Measurements from ENCODE around the gene AMELX. TPM values are rescaled to one million over a fixed set of nuclear protein-coding genes. Genes with fewer than 3 reads are reported as not detected.

The AMELX gene
- total and polyA plus RNA-seq, 12 donors, result not detected

- Histone ChIP-seq H3K27me3 (no peaks in the 10 kb centered on the region), H3K9me3 (replicated peaks in 1 of 3) (no peaks in the 10 kb centered on the region), H3K4me3 (no peak overlapping the region), H3K4me1 (replicated peaks in 1 of 2) (no peaks in the 10 kb centered on the region), H3K27ac (no peak overlapping the region), H3K36me3 (replicated peaks in 1 of 2) (no peaks in the 10 kb centered on the region)
- WGBS, 4 donors, result 71 to 82% (median 78%) methylated on average over 3 of the region's 3 CpGs
- TF ChIP-seq, protein P1, sequence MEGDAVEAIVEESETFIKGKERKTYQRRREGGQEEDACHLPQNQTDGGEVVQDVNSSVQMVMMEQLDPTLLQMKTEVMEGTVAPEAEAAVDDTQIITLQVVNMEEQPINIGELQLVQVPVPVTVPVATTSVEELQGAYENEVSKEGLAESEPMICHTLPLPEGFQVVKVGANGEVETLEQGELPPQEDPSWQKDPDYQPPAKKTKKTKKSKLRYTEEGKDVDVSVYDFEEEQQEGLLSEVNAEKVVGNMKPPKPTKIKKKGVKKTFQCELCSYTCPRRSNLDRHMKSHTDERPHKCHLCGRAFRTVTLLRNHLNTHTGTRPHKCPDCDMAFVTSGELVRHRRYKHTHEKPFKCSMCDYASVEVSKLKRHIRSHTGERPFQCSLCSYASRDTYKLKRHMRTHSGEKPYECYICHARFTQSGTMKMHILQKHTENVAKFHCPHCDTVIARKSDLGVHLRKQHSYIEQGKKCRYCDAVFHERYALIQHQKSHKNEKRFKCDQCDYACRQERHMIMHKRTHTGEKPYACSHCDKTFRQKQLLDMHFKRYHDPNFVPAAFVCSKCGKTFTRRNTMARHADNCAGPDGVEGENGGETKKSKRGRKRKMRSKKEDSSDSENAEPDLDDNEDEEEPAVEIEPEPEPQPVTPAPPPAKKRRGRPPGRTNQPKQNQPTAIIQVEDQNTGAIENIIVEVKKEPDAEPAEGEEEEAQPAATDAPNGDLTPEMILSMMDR (IDR thresholded peaks at IDR 0.05), result no peak
- no peak for TF ChIP-seq POLR2A (IDR thresholded peaks at IDR 0.05)
- intact Hi-C loops (cut with DNase I), result no loop called here
- no peak for DNase-seq
These were observed 23.2 kb upstream of the AMELX start for GRCh38 chrX:11269996-11270395.

DNA sequence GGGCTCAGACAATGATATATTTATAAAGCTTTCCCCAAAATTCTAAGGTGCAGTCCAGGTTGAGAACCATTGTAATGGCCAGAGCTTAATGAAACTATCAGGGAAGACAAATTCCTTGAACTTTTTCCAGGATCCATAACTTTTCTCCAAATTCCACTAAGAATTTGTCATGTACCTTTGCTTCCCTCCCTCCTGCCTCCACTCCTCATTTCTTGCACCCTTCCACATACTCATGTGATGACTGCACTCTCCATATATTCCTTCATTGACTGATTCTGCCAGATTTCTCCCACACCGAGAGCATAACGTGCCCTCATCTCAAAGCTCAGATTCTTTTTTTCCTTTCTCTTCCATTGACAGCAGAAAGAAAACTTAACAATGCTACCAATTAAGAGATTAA is 20.9 kb upstream of the AMELX start:
- intact Hi-C loops (cut with DNase I), result no loop called here
- no peak for TF ChIP-seq POLR2A (IDR thresholded peaks at IDR 0.05)
- TF ChIP-seq, protein P1 (IDR thresholded peaks at IDR 0.05), result no peak
- no peaks in the 10 kb centered on the region for H3K9me3 ChIP-seq (replicated peaks in 1 of 3)
- H3K4me3 ChIP-seq, result no peak overlapping the region
- 71 to 84% (median 79%) methylated on average over 2 of the region's 2 CpGs for WGBS, 4 donors
- H3K27ac ChIP-seq, result no peak overlapping the region
- no peaks in the 10 kb centered on the region for H3K4me1 ChIP-seq (replicated peaks in 1 of 2)
- DNase-seq, result no peak
- no peaks in the 10 kb centered on the region for H3K36me3 ChIP-seq (replicated peaks in 1 of 2)
- H3K27me3 ChIP-seq, result no peaks in the 10 kb centered on the region

GRCh38 chrX:11272863-11273262 is 20.4 kb upstream of the AMELX start:
- Histone ChIP-seq H3K27me3 (no peaks in the 10 kb centered on the region), H3K27ac (no peak overlapping the region), H3K9me3 (replicated peaks in 1 of 3) (no peaks in the 10 kb centered on the region), H3K4me1 (replicated peaks in 1 of 2) (no peaks in the 10 kb centered on the region), H3K4me3 (no peak overlapping the region), H3K36me3 (replicated peaks in 1 of 2) (no peaks in the 10 kb centered on the region)
- TF ChIP-seq, protein P1 (IDR thresholded peaks at IDR 0.05), result no peak
- no peak for TF ChIP-seq POLR2A (IDR thresholded peaks at IDR 0.05)
- intact Hi-C loops (cut with DNase I), result no loop called here
- 66 to 83% (median 78%) methylated on average over 5 of the region's 5 CpGs for WGBS, 4 donors
- no peak for DNase-seq

GRCh38 chrX:11273544-11273943 is 19.7 kb upstream of the AMELX start:
- DNase-seq, result no peak
- Histone ChIP-seq H3K27me3 (no peaks in the 10 kb centered on the region), H3K9me3 (replicated peaks in 1 of 3) (no peaks in the 10 kb centered on the region), H3K4me3 (no peak overlapping the region), H3K4me1 (replicated peaks in 1 of 2) (no peaks in the 10 kb centered on the region), H3K36me3 (replicated peaks in 1 of 2) (no peaks in the 10 kb centered on the region), H3K27ac (no peak overlapping the region)
- no peak for TF ChIP-seq POLR2A (IDR thresholded peaks at IDR 0.05)
- TF ChIP-seq, protein P1 (IDR thresholded peaks at IDR 0.05), result no peak
- intact Hi-C loops (cut with DNase I), result no loop called here
- 57 to 87% (median 73%) methylated on average over 1 of the region's 1 CpG for WGBS, 4 donors
